ENCODE results near the gene FMNL2.

The FMNL2 gene

DNA sequence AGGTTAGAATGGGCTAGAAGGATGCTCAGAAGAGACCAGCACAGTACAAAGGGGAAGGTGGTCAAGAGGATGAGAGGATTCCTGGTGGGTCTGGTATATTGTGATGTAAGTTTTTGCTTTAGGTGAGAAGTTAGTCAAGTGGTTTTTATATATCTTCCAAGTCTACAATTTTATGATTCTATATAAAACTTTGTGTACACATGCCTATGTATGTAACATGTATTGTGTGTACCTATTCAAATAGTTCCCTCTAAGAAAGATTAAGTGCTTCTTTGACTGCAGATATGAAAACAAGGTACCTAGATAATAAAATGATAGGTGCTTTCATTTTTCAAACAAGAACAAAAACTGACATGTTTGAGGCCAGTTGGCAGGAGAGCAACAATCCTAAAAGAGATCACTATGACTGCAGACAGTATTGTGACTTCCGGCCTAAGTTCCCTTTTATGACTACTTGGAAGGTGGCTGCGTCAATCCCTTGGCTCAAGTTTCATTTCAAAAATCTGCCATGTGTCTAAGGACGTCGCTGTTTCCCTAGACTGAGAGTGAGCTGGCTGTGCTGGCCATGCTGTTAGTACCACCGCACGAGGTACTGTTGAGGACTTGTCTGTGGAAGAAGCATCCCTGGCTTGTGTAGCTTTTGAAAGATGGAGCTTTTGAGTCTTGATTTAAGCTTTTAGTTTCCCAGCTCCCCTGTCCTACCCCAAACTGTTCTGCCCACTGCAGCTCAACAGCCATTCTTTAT is 259.2 kb downstream of the FMNL2 start:
- no peak for DNase-seq

- no peak for DNase-seq
These were observed 259.8 kb downstream of the FMNL2 start for GRCh38 chr2:152594792-152595191.

DNA sequence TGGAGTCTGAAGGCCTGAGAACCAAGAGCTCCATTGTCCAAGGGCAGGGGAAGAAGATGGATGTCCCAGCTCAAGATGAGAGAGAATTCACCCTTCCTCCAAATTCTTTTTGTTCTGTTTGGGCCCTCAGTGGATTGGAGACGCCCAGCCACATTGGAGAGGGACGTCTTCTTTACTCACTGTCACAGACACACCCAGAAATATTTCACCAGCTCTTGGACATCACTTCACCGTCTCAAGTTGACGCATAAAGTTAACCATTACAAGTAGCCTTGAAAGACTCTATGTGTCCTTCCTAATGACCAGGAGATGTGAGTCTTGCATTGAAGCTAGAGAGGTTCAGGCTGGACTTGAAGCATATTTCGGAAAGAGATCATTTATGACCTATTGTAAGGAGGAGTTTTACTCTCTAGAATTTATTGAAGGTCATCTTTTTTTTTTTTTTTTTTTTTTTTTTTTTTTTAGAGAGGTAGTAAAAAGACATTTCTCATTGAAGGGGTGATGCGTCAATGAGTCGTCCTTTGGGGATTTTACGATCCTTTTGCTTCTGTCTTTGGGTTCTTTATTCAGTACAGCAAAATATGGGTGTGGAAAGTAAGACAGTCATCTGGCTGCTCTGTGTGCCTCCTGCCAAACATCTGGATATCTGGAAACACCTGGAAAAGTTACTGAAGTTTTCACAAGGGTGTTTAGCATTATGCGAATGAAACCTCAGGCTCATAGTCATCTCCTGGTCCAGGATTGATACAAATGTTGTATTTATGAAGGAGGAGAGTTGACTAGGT is 264.2 kb downstream of the FMNL2 start:
- no peak for DNase-seq

- no peak for DNase-seq
These were observed 265.2 kb downstream of the FMNL2 start for GRCh38 chr2:152600051-152600657.

DNA sequence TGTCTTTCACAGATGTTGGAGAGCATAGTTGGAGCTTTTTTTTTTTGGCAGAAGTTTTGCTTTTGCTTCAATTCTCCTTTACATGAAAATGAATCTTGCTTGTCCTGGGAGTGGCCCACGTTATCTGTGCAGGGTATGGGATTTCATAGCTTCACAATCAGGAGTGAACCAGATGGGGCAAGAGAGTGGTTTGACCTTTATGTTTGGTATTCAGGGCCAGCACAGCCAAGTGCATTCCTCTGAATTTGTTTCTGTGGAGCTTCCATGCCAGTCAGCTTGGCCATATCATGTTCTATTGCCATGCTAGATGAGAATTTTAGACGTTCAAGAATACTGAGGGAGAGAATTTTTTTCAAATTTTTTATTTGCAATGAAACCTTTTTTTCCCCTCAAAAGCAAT is 265.7 kb downstream of the FMNL2 start:
- no peak for DNase-seq

- DNase-seq: no peak
These were observed 267.8 kb downstream of the FMNL2 start for GRCh38 chr2:152602750-152603149.

GRCh38 chr2:152603166-152603565 is 268.2 kb downstream of the FMNL2 start:
- no peak for DNase-seq

- no peak for DNase-seq
These were observed 271.1 kb downstream of the FMNL2 start for GRCh38 chr2:152606081-152606480.

DNA sequence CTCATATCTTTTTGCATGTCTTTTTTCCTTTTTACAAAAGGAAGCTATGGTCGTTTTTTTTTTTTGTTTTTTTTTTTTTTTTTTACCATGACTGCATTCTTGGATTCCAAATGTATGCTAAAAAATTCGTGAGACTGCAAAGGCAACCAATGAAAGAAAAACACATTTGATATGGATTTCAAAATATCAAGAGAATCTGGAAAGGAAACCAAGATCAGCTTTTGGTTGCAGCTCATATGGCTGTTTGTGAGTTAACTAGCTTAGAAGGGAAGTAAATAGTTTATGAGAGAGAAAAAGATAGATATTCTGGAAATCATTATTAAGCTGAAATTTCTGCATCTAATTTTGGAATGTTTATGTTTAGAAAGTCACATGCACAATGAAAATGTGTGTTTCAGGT is 272.0 kb downstream of the FMNL2 start:
- DNase-seq: no peak

GRCh38 chr2:152607793-152608300 is 272.9 kb downstream of the FMNL2 start:
- no peak for DNase-seq

- no peak for DNase-seq
These were observed 274.2 kb downstream of the FMNL2 start for GRCh38 chr2:152609154-152609553.

DNA sequence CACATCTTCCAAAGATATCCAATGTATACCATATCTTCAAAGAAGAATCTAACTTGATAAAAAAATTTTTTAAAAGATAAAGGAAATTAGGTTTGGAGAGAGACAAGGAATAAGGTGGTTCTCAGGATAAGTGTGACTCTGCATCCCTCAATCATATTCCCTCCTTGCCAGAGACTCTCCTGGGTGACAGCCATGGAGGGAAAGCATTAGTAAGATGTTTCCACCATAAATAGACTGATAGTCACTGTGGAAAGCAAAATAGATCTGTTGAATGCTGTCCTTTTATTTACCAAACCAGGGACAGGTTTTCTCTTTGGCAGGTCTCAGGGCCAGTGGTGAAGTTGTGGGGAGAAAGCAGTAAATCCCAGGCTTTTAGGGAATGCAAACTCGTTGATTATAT is 274.7 kb downstream of the FMNL2 start:
- no peak for DNase-seq

- no peak for DNase-seq
These were observed 276.7 kb downstream of the FMNL2 start for GRCh38 chr2:152611458-152612231.

DNA sequence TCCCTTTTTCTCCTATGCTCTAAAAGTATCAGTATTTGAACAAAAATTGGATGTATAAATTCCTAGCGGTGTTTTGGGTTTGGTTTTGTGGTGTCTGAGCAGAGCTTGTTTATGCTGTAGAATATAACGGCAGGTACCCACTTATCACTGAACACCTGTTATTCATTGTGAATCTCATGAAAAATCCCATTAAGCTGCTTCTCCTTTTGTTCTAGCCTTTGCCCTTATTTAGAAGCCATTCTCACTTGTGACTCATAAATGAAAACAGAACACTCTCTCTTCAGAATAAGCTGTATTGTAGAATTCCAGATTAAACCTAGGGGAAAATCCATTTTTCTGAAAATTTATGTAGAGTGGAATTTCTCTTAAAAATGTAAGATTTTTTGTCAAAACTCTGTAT is 278.3 kb downstream of the FMNL2 start:
- DNase-seq: no peak

DNA sequence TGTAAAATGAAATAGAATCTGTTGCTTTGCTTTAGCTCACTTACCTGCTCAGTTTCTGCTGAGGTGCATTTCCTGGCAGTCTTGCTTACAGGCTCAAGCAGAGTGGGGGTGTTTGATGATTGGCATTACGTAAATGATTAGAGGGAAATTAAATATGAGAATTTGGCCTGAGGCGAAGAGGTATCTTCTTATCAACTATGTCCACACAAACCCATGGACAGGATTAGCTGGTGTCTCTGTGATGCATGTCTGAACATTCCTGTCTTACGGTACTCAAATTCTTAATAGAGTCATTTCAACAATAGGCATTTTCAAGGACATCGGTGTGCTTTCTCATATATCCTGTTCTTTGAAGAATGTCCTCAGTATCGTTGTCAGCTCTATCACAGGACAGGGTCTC is 280.2 kb downstream of the FMNL2 start:
- DNase-seq: no peak

DNA sequence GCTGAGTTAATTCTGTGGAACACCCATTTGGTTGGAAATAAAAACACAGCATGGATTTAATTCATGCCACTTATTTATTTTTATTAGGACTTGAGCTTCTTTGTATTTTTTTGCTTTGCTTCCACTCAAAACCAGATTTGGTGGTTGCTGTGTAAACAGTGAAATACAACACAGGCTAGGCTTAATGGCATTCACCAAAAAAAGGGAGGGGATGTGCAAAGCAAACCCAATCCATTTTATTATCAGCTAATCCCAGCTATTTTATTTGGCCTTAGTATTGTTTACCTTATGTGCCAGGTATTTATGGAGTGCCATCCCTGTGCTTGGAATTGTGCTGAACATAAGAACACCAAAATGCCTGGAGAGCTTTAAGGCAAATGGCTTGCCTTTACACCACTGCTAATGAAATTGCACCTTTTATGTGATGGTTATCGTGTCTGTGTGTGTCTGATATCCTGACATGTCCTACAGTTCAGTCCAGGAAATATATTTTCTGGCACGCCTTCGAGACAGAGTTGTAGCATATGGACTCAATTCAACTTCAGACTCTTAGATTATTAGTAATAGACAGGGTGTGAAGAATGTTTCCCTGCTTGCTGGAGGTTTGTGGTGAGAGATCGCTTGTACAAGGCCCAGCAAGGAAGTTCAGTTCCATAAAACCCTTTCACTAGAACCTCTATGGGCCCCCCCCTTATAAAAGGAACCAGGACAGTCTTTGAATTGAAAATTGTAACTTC is 282.6 kb downstream of the FMNL2 start:
- no peak for DNase-seq

GRCh38 chr2:152618193-152618564 is 283.2 kb downstream of the FMNL2 start:
- no peak for DNase-seq

GRCh38 chr2:152620208-152620607 is 285.2 kb downstream of the FMNL2 start:
- DNase-seq: no peak

DNA sequence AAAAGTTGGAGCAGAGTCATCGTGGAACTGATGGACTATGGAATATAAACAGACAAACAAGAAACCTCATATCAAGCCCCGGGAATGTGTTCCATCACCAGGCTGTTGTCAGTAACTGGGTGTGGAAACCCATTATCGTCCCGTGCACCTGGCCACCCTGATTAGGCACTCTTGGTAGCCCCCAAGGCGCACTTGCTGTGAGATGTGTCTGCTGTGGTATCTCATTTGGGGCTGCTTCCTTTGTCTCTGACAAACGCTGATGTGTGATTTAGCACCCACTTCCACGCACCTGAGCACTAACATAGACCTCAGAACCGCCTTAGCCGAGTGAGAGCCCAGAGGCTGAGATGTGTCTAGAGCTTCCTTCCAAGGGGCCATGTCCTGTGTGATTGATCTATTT is 286.0 kb downstream of the FMNL2 start:
- DNase-seq: no peak

- no peak for DNase-seq
These were observed 287.2 kb downstream of the FMNL2 start for GRCh38 chr2:152622219-152622618.

- no peak for DNase-seq
These were observed 288.2 kb downstream of the FMNL2 start for GRCh38 chr2:152623076-152623740.

- DNase-seq: no peak
These were observed 288.8 kb downstream of the FMNL2 start for GRCh38 chr2:152623775-152624174.
